Uterus (tissue), 4 donors: ENCODE measurements around the gene PLCZ1. TPM values are rescaled to one million over a fixed set of nuclear protein-coding genes. Genes with fewer than 3 reads are reported as not detected.

Source experiments
- DNase-seq, 2 donors: peaks; one replicate each; pipeline ENCODE4 v3.0.0-alpha.2; 2019 to 2020
- H3K27ac ChIP-seq, 2 donors: fragments of 200-600 bp; sonication (generic); 1 replicate in 1 of 2; 2 replicates in 1 of 2; pipeline ENCODE4 v1.5.1; 2016 to 2018
- H3K27me3 ChIP-seq, 2 donors: fragments of 200-600 bp; sonication (generic); one replicate each; pipeline ENCODE4 v1.5.1; 2018 to 2019; ENCODE audit warnings: control low read depth in 1 of 2
- H3K36me3 ChIP-seq, 2 donors: fragments of 200-600 bp; sonication (generic); one replicate each; pipeline ENCODE4 v1.5.1; 2019; ENCODE audit warnings: control low read depth in 1 of 2
- H3K4me1 ChIP-seq, 2 donors: fragments of 200-600 bp; sonication (generic); one replicate each; pipeline ENCODE4 v1.5.1; 2018 to 2019; ENCODE audit warnings: control low read depth in 1 of 2
- H3K4me3 ChIP-seq, 2 donors: fragments of 200-600 bp; sonication (generic); 1 replicate in 1 of 2; 2 replicates in 1 of 2; pipeline ENCODE4 v1.5.1; 2018 to 2019; ENCODE audit warnings: mild to moderate bottlenecking in 1 of 2
- H3K9me3 ChIP-seq, 2 donors: fragments of 200-600 bp; sonication (generic); one replicate each; pipeline ENCODE4 v1.5.1; 2019; ENCODE audit warnings: control low read depth in 1 of 2
- CTCF ChIP-seq, 4 experiments: fragments of 200-600 bp in 2 of 4; fragments of 450-650 bp in 2 of 4; sonication (generic) in 2 of 4; IDR thresholded peaks; one replicate each; pipeline ENCODE4 v1.5.1; 2016 to 2019; ENCODE audit warnings: antibody characterized with exemption in 4 of 4, mild to moderate bottlenecking in 2 of 4, moderate library complexity in 1 of 4
- POLR2A ChIP-seq, 2 donors: fragments of 450-650 bp; IDR thresholded peaks; one replicate each; pipeline ENCODE4 v1.6.1; 2016; ENCODE audit warnings: antibody characterized with exemption in 2 of 2, mild to moderate bottlenecking in 1 of 2, moderate library complexity in 1 of 2
- intact Hi-C: fragments of 100-400 bp; cut with DNase I; formaldehyde crosslinking; loops from one replicate; pipeline ENCODE4 v1.15.1; 2023; ENCODE audit warnings: low total_unique reads
- total RNA-seq, 4 donors: library from RNA; depleted of rRNA in 3 of 4; stranded (reverse); fragments of >200 nt in 3 of 4; gene quantifications; one replicate each; pipeline versions ENCODE4 v1.1.0 to v1.2.4, GENCODE V29; 2014 to 2023
- donor health status: DM: yes; HTN: yes; CAD: no.

Gene PLCZ1
- total RNA-seq, 4 donors from 2014 or later: not detected

DNA sequence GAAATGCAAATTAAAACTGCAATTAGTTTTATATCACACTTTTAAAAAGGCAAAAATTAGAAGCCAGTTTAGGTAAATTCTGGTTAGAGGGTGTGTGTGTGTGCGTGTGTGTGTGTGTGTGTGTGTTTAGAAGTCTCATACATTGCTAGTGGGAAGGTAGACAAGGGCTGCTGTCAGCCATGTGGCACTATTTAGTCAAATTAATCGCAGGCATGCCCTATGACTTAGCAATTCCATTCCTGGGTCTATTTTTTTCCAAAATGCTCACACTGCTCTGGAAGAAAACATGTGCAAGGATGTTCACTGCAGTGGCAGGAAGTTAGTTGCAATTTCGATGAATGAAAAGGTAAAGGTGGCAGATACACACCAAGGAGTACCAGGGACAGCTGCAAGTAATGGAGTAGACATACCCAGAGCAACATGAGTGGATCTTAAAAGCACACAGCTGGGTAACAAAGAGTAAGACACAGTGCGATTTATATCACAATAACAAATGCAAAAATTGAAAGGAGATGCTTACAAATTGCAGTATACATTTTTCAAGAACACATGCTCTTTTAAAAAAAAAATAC, 11.7 kb upstream of the PLCZ1 start:
- intact Hi-C loops: no loop called here
- no peak for DNase-seq
- TF ChIP-seq CTCF (IDR thresholded peaks at IDR 0.05) (no peak), POLR2A (IDR thresholded peaks at IDR 0.05) (no peak)
- no peaks in the 10 kb centered on the region for H3K27me3 ChIP-seq
- H3K4me1 ChIP-seq: no peaks in the 10 kb centered on the region
- H3K27ac ChIP-seq: no peak overlapping the region
- no peaks in the 10 kb centered on the region for H3K9me3 ChIP-seq
- no peak overlapping the region for H3K4me3 ChIP-seq
- no peaks in the 10 kb centered on the region for H3K36me3 ChIP-seq

DNA sequence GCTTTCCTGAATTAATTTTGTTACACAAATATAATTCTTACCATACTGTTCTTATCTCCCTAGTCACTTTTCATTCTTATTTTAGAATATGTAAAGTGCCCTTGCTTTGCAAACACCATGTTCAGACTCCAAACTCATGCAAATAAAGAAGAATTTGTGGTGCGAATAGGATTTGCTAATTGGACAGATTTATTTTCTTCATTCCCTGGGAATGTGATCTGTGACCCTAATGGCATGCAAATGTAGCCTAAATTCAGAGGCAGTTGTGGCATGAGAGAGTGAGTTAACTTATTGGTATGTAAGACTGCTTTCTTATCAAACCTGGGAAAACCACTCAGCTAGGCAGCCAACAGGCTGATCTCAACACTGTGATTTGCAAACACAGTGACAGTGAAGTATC, 10.1 kb upstream of the PLCZ1 start:
- Histone ChIP-seq H3K36me3 (no peaks in the 10 kb centered on the region), H3K27ac (no peak overlapping the region), H3K4me1 (no peaks in the 10 kb centered on the region), H3K27me3 (no peaks in the 10 kb centered on the region), H3K9me3 (no peaks in the 10 kb centered on the region), H3K4me3 (no peak overlapping the region)
- intact Hi-C loops: no loop called here
- TF ChIP-seq CTCF (IDR thresholded peaks at IDR 0.05) (no peak), POLR2A (IDR thresholded peaks at IDR 0.05) (no peak)
- no peak for DNase-seq

- no peaks in the 10 kb centered on the region for H3K36me3 ChIP-seq
- H3K27me3 ChIP-seq: no peaks in the 10 kb centered on the region
- H3K27ac ChIP-seq: no peak overlapping the region
- intact Hi-C loops: no loop called here
- no peak for DNase-seq
- no peak for TF ChIP-seq POLR2A (IDR thresholded peaks at IDR 0.05)
- no peak for TF ChIP-seq CTCF (IDR thresholded peaks at IDR 0.05)
- H3K4me1 ChIP-seq: no peaks in the 10 kb centered on the region
- no peak overlapping the region for H3K4me3 ChIP-seq
- H3K9me3 ChIP-seq: no peaks in the 10 kb centered on the region
These were observed 6.7 kb downstream of the PLCZ1 start for GRCh38 chr12:18731156-18731555.

- no peaks in the 10 kb centered on the region for H3K4me1 ChIP-seq
These were observed 14.1 kb downstream of the PLCZ1 start for GRCh38 chr12:18723752-18724151.

DNA sequence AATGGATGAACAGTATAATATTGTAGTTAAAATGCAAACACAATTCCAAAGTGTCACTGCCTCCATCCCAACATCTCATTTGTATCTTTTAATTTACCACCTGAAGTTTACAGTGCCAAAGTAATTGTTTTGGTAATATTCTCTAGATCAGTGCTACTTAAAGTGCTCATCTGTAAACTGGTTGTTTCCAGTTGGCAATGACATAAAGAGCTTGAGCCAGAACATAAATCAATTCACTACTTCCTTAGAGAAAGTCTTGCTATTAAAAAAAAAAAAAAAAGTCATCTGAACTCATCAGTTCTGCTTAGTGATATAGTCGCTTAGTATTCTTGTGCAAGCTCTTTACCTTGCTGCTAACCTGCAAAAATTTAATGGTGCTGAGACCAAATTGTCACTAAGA, 16.4 kb downstream of the PLCZ1 start:
- no peak for DNase-seq
- H3K36me3 ChIP-seq: no peaks in the 10 kb centered on the region
- no peaks in the 10 kb centered on the region for H3K27me3 ChIP-seq
- no peak overlapping the region for H3K4me3 ChIP-seq
- H3K27ac ChIP-seq: no peak overlapping the region
- H3K9me3 ChIP-seq: no peaks in the 10 kb centered on the region
- no peaks in the 10 kb centered on the region for H3K4me1 ChIP-seq
- no peak for TF ChIP-seq POLR2A (IDR thresholded peaks at IDR 0.05)
- TF ChIP-seq CTCF (IDR thresholded peaks at IDR 0.05): no peak
- intact Hi-C loops: no loop called here

More at GRCh38 chr12:18723752-18724151, 14.1 kb downstream of the PLCZ1 start:
- intact Hi-C loops: no loop called here
- no peaks in the 10 kb centered on the region for H3K9me3 ChIP-seq
- TF ChIP-seq POLR2A (IDR thresholded peaks at IDR 0.05) (no peak), CTCF (IDR thresholded peaks at IDR 0.05) (no peak)
- no peak for DNase-seq
- H3K4me3 ChIP-seq: no peak overlapping the region
- no peaks in the 10 kb centered on the region for H3K36me3 ChIP-seq
- no peak overlapping the region for H3K27ac ChIP-seq
- H3K27me3 ChIP-seq: no peaks in the 10 kb centered on the region
